SK-N-SH treated with all-trans-retinoic acid at 6 μM for 48 hours (cell line): ENCODE measurements around the gene CBFB.
"Not testable (repeated sequence)": the region's sequence is repeated elsewhere in the genome, so short reads cannot be mapped to it uniquely, and the experiment has no call there.

Experiments
- ARNTL ChIP-seq: fragments of 450-650 bp; formaldehyde crosslinking; IDR thresholded peaks from 2 replicates; pipeline ENCODE4 v1.5.0; 2020; ENCODE audit warnings: low read depth, mild to moderate bottlenecking, moderate library complexity, borderline replicate concordance
- BACH2 ChIP-seq: fragments of 250-450 bp; sonication (Bioruptor Pico); IDR thresholded peaks from 2 replicates; pipeline ENCODE4 v1.9.0; 2021; ENCODE audit warnings: mild to moderate bottlenecking, borderline replicate concordance
- RARB ChIP-seq: fragments of 250-450 bp; sonication (Bioruptor Pico); IDR thresholded peaks from 2 replicates; pipeline ENCODE4 v1.8.0; 2021; ENCODE audit warnings: mild to moderate bottlenecking, moderate library complexity
- TF ChIP-seq, protein P1 (sequence below): fragments of 250-450 bp; sonication (Bioruptor Pico); IDR thresholded peaks from 2 replicates; pipeline ENCODE4 v1.8.0; 2020; ENCODE audit warnings: mild to moderate bottlenecking, moderate library complexity, borderline replicate concordance

DNA sequence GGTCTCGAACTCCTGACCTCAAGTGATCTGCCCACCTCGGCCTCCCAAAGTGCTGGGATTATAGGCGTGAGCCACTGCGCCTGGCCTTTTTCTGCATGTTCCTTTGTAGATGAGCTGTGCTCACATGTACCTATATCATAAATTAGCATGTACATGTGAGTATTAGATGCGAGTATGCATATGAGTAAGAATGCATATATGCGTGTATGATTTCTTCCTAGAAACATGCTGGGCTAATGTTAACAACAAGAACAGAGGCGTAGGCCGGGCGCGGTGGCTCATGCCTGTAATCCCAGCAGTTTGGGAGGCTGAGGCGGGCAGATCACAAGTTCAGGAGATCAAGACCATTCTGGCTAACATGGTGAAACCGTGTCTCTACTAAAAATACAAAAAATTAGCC lies 35.4 kb upstream of the CBFB start:
- TF ChIP-seq, protein P1, sequence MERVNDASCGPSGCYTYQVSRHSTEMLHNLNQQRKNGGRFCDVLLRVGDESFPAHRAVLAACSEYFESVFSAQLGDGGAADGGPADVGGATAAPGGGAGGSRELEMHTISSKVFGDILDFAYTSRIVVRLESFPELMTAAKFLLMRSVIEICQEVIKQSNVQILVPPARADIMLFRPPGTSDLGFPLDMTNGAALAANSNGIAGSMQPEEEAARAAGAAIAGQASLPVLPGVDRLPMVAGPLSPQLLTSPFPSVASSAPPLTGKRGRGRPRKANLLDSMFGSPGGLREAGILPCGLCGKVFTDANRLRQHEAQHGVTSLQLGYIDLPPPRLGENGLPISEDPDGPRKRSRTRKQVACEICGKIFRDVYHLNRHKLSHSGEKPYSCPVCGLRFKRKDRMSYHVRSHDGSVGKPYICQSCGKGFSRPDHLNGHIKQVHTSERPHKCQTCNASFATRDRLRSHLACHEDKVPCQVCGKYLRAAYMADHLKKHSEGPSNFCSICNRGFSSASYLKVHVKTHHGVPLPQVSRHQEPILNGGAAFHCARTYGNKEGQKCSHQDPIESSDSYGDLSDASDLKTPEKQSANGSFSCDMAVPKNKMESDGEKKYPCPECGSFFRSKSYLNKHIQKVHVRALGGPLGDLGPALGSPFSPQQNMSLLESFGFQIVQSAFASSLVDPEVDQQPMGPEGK (CRISPR knock-in tag), result not testable (repeated sequence)
- not testable (repeated sequence) for TF ChIP-seq RARB, BACH2, ARNTL (CRISPR knock-in tag)
